Cerebellar nuclear complex (tissue), 1 donor: ENCODE results near the gene PDE4B.

Experiments
- DNase-seq, 2 experiments: peaks; one replicate each; lab custom pipeline; 2025; lab: John Stamatoyannopoulos, UW

Gene PDE4B

GRCh38 chr1:66422804-66423203, 630.1 kb downstream of the PDE4B start:
- DNase-seq = no peak
